ENCODE measurements around the gene TBX19. TPM values are rescaled to one million over a fixed set of nuclear protein-coding genes. Genes with fewer than 3 reads are reported as not detected.

The TBX19 gene
- total and polyA plus RNA-seq, 2 experiments from 2014 or later, result 1.4 to 1.7 TPM

GRCh38 chr1:168312718-168313604, 32.3 kb downstream of the TBX19 start:
- no peak overlapping the region for H3K27ac ChIP-seq
- TF ChIP-seq CTCF (IDR thresholded peaks at IDR 0.05; ENCODE audit: low read depth, low read length), result no peak
- no peaks in the 10 kb centered on the region for H3K27me3 ChIP-seq
- no peaks in the 10 kb centered on the region for H3K36me3 ChIP-seq
- no peaks in the 10 kb centered on the region for H3K4me1 ChIP-seq (ENCODE audit: low read depth)
- no peak for DNase-seq (ENCODE audit: low read depth in 1 of 2, low spot score in 1 of 2)
- H3K4me3 ChIP-seq, result no peak overlapping the region
- H3K9me3 ChIP-seq (ENCODE audit: low read depth), result no peaks in the 10 kb centered on the region

DNA sequence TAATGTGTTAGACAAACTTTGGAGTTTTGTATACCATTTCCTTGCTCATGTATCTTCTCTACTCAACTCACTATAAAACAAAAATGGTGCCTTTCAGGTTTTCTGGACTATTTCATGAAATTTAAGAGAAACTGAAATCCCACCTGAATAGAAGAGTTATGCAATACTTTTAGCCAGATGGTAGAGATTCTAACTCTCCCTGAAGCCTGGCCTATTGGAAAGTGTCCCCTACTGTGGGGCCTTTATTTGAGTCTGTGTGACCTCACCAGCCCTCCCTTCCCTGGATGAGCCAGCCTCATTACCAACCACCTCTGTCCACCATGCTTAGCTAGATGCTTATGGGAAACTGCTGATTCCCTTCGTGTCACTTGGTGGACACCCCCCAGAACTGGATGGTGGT, 35.5 kb downstream of the TBX19 start:
- no peak overlapping the region for H3K27ac ChIP-seq
- TF ChIP-seq CTCF (IDR thresholded peaks at IDR 0.05; ENCODE audit: low read depth, low read length), result no peak
- H3K27me3 ChIP-seq, result no peaks in the 10 kb centered on the region
- no peaks in the 10 kb centered on the region for H3K9me3 ChIP-seq (ENCODE audit: low read depth)
- DNase-seq (ENCODE audit: low read depth in 1 of 2, low spot score in 1 of 2), result no peak
- no peaks in the 10 kb centered on the region for H3K4me1 ChIP-seq (ENCODE audit: low read depth)
- no peaks in the 10 kb centered on the region for H3K36me3 ChIP-seq
- no peak overlapping the region for H3K4me3 ChIP-seq

DNA sequence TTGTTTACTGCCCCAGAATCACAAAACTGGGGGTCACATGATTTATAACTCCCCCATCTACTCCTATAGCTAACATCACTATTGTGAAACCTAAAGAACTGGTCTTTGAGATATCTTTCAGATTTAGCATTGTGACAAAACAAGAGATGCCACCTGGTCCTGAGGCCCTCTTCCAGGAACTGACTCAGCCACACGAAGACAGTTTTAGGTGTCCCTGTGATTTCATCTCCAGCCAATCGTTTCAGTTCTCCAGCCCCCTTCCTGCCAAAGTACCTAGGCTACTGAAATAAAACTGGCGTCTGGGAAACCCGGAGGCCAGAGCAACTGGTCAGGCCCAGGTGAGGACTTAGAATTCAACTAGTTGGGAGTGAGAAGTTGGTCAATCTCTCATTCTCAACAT, 36.6 kb downstream of the TBX19 start:
- no peaks in the 10 kb centered on the region for H3K9me3 ChIP-seq (ENCODE audit: low read depth)
- no peaks in the 10 kb centered on the region for H3K4me1 ChIP-seq (ENCODE audit: low read depth)
- no peak overlapping the region for H3K27ac ChIP-seq
- no peak for TF ChIP-seq CTCF (IDR thresholded peaks at IDR 0.05; ENCODE audit: low read depth, low read length)
- no peaks in the 10 kb centered on the region for H3K27me3 ChIP-seq
- no peak for DNase-seq (ENCODE audit: low read depth in 1 of 2, low spot score in 1 of 2)
- H3K4me3 ChIP-seq, result no peak overlapping the region
- no peaks in the 10 kb centered on the region for H3K36me3 ChIP-seq

DNA sequence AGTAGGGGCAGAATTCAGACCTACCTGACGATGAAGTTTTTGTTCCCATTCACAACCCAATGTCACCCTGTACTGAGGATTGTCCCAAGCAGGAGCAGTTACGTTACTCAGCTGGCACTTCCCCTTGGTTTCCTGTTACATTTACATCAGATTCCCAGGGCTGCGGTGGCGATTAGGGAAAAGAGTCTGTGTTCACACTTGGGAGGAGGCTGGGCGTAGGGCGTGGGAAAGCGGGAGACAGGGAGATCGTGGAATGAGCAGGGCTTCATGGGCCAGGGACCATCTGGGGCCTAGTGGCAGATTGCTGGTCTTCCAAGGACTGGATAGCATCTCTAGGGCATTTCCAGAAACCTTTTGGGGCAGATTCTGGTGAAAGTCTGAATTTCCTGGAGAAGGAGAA, 39.0 kb downstream of the TBX19 start:
- DNase-seq (ENCODE audit: low read depth in 1 of 2, low spot score in 1 of 2), result peak in 1 of 2 donors; percentile 43
- TF ChIP-seq CTCF (IDR thresholded peaks at IDR 0.05; ENCODE audit: low read depth, low read length), result no peak
- H3K4me1 ChIP-seq (ENCODE audit: low read depth), result no peaks in the 10 kb centered on the region
- H3K36me3 ChIP-seq, result no peaks in the 10 kb centered on the region
- H3K27me3 ChIP-seq, result no peaks in the 10 kb centered on the region
- no peak overlapping the region for H3K4me3 ChIP-seq
- H3K9me3 ChIP-seq (ENCODE audit: low read depth), result no peaks in the 10 kb centered on the region
- no peak overlapping the region for H3K27ac ChIP-seq

DNA sequence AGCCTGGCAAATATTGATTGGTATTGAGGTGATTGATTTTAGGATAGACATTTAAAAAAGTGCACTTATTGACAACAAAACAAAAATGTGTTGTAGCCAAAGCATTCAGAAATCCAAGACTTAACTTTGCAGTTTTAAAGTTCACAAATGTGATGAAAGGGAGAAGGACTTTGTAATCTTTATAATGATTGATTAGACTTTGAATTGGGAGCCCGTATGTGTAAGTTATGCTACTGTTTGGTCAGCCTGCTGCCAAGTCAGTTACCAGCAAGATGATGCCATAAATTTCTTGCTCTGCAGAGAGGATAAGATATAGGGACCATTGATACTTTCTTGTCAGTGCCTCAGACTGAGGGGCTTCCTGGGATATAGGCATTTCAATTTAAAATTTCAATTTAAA, 39.5 kb downstream of the TBX19 start:
- H3K27ac ChIP-seq, result no peak overlapping the region
- no peak for TF ChIP-seq CTCF (IDR thresholded peaks at IDR 0.05; ENCODE audit: low read depth, low read length)
- no peak for DNase-seq (ENCODE audit: low read depth in 1 of 2, low spot score in 1 of 2)

More for the DNA sequence above, 39.5 kb downstream of the TBX19 start:
- Histone ChIP-seq H3K36me3 (no peaks in the 10 kb centered on the region), H3K4me3 (no peak overlapping the region), H3K9me3 (ENCODE audit: low read depth) (no peaks in the 10 kb centered on the region), H3K4me1 (ENCODE audit: low read depth) (no peaks in the 10 kb centered on the region), H3K27me3 (no peaks in the 10 kb centered on the region)
